Hematopoietic multipotent progenitor cell treated with erythropoietin and hydrocortisone succinate and interleukin-3 and kit ligand, for 4 days (in vitro differentiated cells): ENCODE measurements around the gene HUWE1.
"Not testable (repeated sequence)": the region's sequence is repeated elsewhere in the genome, so short reads cannot be mapped to it uniquely, and the experiment has no call there.

ENCODE experiments used
- DNase-seq: peaks from one replicate; pipeline ENCODE4 v3.0.0-alpha.2; 2015

Gene HUWE1

DNA sequence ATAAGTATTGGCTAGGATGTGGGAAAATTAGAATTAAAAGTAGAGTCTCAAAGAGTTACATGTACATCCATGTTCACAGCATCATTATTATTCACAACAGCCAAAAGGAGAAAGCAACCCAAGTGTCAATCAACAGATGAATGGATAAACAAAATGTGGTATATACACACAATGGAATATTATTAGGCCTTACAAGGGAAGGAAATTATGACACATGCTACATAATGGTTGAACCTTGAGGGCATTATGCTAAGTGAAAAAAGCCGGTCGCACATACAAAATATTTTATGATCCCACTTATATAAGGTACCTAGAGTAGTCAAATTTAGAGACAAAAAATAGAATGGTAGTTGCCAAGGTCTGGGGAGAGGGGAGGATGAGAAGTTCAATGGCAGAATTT is 80.1 kb downstream of the HUWE1 start:
- no peak for DNase-seq

- no peak for DNase-seq
Observed at GRCh38 chrX:53605004-53605403, 81.5 kb downstream of the HUWE1 start.

DNA sequence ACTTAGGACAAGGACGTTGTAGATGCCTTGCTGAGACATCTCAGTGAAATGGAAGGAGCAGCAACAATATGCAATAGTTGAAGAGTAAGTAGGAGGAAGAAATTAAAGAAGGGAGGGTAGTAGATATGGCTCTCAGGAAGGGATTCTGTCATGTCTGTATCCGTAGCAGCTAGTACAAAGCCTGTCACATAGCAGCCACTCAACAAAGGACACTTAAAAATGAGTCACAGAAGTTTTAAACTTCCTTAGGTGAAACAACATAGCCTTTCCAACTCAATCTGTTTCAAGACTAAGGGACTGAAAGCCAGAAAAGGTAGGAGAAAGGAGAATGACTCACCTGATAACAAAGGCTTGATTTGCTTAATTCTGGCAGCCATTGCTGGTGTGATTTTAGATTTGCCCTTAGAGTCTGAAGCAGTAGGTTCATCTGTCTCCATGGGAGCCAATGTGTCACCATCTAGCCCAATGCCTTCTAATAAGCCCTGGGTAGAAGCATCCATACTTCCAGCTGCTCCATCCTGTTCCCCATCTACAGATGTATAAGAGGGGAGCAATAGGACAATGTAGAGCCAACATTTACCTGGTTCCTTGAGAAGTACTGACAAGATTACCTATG is 86.6 kb downstream of the HUWE1 start:
- no peak for DNase-seq

GRCh38 chrX:53598169-53598568 is 88.3 kb downstream of the HUWE1 start:
- no peak for DNase-seq

- peak; percentile 1 for DNase-seq
Observed at GRCh38 chrX:53595266-53595810, 91.2 kb downstream of the HUWE1 start.

DNA sequence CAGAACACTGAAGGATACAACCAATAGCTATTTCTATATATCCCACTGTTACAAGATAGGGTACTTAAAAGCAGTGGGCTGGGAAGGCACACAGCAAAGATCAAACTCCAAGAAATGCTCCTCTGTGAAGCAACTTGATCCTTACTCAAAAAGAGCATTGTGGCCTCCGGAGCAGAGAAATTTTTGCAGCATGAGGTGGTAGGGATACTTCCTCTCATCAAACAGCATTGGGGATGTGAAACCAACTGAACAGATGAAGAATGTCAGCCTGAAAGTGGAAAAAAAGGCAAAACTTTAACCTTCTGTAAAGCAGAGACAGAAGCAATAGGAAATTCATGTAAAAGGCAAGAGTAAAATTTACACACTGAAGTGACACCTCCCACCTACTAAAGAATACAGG is 92.2 kb downstream of the HUWE1 start:
- no peak for DNase-seq

DNA sequence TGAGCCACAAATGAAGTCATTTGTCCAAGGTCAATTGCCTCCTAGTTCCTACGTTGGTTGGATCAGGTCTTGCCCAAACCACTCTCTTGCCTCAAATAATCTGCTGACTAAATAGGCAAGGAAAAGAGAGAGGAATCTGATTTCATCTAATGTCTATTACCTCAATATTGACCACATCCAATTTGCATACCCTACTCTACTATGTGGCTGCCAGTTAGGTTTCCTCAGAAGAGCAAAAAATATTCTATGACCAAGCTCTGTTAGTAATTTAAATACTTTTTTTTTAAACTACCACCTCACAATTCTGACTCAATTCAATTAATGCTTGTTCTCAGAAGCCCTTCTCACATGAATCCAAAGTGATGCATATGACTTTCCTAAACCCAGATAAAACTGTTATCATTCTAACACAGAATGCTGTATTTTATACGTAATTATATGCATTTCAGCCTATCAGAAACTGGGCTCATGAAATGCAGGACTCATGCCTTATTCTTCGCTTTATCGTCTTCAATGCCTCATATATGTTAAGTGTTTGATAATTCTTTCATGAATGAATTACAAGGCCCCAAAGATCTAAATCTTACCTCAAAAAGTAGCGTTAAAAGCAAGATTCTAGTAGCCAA is 98.6 kb downstream of the HUWE1 start:
- peak; percentile 25 for DNase-seq

GRCh38 chrX:53584891-53585290 is 101.6 kb downstream of the HUWE1 start:
- DNase-seq, result no peak

DNA sequence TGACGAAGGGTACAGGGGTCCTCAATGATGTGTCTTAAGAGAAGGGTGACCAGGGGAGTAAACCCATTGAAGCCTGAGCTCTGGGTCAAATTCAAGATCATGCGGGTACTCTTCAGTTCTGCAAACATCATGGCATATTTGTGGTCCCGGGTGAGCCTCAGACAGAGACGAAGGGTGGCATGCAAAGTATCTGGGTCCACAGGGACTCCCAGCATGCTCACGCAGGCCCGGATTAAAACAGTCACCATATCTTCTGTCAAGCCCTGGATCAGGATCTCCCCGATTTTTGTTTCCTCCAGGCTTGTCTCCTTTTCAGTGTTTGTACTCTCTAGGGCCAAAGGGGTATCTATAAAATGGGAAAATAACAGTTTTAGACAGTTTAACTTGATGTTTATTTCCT is 102.9 kb downstream of the HUWE1 start:
- DNase-seq, result no peak

GRCh38 chrX:53580742-53581504 is 105.6 kb downstream of the HUWE1 start:
- no peak for DNase-seq

GRCh38 chrX:53571494-53571893 is 115.0 kb downstream of the HUWE1 start:
- DNase-seq, result no peak

DNA sequence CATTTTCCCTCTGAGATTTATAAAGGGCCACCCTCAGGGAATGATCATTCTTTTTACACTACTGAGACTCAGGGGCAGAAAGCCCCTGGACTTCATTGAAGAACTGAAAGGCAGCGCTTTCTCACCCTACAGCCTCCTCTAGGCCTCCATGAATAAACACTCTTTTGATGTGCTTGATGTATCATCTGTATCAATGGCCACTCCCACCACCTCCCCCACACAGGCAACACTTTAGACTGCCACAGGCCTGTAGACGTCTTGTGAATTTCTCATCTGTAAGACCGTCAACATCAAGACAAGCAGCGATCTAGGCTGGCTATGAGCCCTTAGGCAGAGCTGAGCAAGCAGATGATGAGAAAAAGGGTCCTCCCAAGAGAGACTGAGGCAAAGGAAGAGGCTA is 123.2 kb downstream of the HUWE1 start:
- no peak for DNase-seq

DNA sequence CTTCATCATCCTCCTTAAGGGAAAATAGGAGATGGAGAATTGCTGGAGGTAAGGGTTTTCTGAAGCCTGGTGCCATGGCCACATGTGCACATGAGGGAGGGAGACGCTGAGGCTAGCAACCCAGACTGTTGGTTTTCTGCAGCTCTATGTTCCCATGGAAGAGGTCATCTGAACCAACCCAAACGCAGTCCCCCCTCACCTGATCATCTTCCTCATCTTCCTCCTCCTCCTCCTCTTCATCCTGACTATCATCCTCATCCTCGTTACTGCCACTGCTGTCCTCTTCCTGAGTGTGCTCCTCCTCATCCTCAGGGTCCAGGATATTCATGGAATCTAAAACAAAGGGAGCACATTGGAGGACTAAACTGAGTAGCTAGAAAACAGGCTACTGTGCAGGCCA is 124.6 kb downstream of the HUWE1 start:
- no peak for DNase-seq

DNA sequence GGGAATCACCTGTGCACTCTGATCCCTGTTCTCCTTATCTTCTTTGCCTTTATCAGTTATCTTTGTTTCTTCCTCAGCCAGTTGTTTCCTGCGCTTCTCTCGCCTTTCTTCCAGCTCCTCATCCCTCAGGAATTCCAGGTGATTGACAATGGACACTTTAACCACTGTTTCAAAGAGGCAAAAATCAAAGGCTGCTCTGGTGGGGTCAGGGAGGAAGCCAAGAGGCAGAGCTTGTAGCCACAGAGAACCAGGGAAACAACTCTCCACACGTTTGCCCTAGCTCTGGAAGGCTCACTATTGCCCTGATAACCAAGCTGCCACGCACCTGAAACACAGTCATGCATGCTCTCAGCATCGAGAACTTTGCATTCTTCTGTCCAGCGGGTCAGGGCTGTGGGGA is 127.9 kb downstream of the HUWE1 start:
- DNase-seq, result no peak

DNA sequence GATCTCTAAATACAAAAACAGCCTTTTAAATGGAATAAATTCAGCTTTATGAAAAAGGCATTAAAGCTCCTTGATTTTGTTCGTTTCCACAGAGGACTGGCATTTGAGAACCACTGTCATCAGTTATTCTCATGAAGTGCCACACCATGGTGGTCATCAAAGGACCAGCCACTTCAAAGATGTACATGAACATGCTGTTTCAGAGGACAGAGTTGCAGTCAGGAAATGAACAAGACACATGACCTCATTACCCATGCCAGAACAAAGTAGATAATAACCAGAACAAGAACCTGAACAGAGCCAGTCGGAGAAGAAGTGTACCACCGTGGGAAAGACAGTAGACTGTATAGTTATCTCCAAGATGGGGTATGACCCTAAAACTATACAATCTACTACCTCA is 129.7 kb downstream of the HUWE1 start:
- no peak for DNase-seq

DNA sequence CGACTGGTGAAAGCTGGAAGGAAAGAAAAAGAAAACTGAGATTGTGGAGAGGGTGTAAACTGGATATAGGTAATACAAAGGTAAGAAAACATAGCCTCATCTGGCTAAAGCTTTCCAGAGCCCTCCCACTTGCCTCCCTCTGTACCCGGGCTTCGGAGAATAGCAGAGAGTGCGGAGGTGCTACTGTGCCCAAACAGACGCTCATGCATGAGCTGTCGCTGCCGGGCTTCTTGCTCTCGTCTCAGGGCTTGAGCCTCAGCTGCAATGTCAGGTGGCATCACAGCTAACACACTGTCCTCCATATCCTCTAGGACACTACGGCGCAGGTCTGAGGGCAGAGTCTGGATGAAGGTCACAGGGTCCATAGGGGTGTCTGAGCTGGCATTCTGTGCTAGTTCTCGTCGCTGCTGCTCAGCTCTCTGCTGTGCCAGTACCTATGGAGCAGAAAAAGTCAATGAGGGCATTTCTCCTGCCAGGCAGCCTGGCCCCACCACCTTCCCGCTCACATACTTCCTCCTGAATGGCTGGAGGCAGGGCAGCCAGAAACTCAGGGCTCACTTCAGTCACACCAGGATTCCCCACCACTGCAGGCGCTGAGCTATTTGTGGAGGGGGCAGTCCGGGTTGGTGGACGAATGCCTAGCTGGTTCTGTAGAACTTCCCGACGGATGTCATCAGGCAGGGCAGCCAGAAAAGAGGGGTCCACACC is 135.6 kb downstream of the HUWE1 start:
- DNase-seq, result no peak

DNA sequence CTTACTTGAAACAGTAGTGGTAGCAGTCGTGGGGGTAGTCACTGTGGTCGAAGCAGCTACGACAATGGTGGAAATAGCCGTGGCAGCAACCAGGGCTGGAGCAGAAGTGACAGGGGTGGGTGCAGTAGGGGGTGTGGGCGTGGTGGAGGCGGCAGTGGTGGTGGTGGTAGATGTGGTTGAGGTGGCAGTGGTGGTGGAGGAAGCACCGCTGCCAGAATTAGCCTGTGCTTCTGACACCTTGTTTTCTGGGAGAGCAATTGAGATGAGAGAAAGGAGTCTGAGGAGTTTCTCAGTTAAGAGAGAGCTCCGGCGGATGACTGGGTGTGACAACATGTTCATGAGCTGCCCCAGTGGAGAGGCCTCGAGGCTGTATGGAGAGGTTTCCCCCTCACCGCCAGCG is 138.9 kb downstream of the HUWE1 start:
- DNase-seq, result no peak

DNA sequence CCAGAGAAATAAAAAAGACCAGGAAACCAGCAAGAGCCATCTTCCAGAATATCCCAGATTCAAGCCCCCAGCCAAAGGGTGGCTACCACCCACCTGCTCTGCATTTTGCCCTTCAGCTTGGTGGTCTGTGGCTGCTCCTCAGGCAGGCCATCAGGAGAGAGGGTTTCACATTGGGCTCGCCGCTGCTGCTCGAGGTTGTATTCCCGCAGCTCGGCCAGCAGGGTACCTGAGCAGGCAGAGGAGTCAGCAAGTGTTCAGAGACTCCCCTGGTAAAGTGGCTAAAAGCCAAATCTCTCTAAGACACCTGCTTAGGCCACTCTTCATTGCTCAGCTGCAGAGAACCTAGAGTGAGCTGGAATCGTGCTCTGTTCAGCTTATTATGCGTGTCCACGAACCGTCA is 141.6 kb downstream of the HUWE1 start:
- no peak for DNase-seq

DNA sequence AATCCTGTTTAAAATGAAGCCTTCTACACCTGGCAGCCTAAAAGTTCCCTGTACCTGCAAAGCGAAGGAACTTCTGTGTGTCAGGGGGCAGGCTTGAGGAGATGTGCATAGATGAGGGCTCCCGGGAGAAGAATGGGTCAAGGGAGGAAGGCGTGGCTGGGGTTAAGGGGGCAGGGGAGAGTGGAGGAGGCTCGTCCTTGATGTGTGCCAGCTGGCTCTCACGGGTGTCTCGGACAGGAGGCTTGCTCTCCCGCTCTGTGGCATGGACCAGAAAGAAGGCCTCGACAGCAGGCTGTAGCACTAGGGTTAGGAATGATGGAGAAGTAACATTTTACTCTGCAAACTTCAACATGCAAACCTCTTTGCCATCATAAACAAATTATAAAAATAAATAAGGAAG is 147.7 kb downstream of the HUWE1 start:
- no peak for DNase-seq

DNA sequence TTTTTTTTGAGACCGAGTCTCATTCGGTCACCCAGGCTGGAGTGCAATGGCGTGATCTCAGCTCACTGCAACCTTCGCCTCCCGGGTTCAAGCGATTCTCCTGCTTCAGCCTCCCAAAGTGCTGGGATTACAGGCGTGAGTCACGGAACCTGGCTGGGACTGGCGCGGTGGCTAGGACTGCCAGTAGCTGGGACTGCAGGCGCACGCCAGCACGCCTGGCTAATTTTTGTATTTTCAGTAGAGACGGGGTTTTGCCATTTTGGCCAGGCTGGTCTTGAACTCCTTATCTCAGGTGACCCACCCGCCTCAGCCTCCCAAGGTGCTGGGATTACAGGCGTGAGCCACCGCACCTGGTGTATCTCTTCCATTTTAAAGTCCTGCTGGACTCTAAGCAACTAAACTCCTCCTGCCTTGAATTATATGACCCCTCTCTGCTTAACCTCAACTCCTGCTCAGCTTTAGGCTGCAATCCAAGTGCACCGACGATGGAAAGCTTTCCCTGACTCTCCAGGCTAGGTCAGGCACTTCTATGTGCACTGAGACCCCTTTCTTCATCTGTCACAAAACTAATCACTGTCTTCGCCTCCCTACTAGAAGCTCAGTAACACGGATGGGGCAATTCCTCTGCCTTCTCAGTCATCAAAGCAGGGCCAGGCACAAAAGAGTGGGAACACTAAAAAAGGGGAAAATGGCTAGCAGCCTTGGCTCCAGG is 155.1 kb downstream of the HUWE1 start:
- DNase-seq, result not testable (repeated sequence)

- no peak for DNase-seq
Observed at GRCh38 chrX:53526999-53527398, 159.5 kb downstream of the HUWE1 start.

- DNase-seq, result peak; percentile 76
Observed at GRCh38 chrX:53511322-53511721, 175.2 kb downstream of the HUWE1 start.

DNA sequence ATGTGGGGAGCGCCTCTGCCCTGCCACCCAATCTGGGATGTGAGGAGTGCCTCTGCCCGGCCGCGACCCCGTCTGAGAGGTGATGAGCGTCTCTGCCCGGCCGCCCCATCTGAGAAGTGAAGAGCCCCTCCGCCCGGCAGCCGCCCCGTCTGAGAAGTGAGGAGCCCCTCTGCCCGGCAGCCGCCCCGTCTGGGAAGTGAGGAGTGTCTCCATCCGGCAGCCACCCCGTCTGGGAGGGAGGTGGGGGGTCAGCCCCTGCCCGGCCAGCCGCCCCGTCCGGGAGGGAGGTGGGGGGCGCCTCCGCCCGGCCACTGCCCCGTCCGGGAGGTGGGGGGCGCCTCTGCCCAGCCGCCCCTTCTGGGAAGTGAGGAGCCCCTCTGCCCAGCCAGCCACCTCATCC is 182.5 kb downstream of the HUWE1 start:
- DNase-seq, result not testable (repeated sequence)
